ENCODE data around the gene EMX2. TPM values are rescaled to one million over a fixed set of nuclear protein-coding genes. Genes with fewer than 3 reads are reported as not detected.

The EMX2 gene
- total RNA-seq, 1 donor: not detected

DNA sequence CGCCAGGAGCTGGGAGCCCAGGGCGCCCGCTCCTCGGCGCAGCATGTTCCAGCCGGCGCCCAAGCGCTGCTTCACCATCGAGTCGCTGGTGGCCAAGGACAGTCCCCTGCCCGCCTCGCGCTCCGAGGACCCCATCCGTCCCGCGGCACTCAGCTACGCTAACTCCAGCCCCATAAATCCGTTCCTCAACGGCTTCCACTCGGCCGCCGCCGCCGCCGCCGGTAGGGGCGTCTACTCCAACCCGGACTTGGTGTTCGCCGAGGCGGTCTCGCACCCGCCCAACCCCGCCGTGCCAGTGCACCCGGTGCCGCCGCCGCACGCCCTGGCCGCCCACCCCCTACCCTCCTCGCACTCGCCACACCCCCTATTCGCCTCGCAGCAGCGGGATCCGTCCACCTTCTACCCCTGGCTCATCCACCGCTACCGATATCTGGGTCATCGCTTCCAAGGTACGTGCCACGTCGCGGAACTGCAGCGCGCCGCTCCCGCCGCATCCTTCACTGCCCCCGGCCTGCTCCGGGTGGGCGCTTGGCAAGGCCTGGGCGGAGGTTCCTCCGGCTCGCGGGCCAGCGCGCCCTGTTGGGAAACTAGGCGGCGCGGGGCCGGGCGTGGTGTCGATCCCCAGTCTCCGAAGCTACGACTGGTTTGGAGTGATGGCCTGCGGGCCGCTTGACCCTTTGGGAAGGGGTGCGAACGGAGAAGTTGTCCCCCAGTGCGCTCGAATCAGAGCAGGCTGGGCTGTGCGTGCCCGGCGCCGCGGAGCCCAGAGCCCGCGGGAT, 868 bp downstream of the EMX2 start:
- peak in 1 of 3 donors; percentile 61 for DNase-seq (ENCODE audit: low read depth in 2 of 3, low spot score in 2 of 3)

DNA sequence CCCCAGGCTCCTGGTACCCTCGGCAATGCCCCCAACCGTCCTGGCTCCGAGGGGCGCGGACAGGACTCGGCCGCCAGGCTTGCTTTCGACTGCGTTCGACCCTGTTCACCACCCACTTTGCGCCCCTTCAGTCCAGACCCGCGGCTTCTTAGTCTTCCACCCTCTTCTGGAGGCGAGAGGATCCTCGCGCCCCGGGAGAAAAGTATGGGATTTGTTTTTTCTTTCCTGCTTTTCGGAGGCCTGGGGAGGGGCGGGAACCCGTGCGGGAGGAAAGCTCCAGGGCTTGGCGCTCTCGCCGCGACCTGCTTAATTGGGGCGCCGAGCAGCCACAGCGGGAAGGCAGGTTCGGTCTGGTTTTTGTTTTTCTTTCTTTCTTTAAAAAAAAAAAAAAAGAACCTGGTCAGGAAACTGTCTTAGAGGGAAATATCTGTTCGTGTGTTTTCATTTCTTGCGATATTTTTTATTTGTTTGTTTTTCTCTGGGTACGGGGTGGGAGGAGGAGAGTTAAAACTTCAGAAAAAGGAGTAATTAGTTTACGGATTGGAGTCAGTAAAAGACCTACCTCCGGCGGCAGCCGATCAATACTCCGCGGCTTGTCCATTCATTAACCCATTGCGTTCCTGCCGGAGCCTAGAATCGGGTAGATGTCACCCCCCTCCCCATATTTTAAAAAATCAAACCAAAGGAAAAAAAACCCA, 1.6 kb downstream of the EMX2 start:
- DNase-seq (ENCODE audit: low read depth in 2 of 3, low spot score in 2 of 3): peak in 1 of 3 donors; percentile 23

DNA sequence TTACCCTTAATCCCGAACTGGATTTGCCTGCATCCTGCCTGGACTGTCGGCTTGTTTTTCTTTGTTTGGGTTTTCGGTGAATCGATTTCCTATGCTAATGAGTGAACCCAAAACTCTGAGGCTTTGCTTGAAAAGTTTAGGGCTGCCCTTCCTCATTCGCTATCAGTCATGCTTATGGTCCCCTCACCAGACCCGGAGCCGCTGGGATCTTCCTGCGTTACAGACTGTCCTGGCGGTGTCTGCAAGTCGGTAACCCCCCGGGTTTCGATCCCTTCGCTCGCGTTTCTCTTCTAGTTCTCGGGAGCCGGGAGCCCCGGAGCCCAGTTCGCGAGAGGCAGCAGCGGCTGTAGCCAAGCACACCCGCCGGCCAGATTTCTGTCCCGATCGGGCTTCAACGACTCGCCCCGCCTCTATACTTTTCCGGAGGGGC, 2.2 kb downstream of the EMX2 start:
- peak in 1 of 3 donors; percentile 34 for DNase-seq (ENCODE audit: low read depth in 2 of 3, low spot score in 2 of 3)

DNA sequence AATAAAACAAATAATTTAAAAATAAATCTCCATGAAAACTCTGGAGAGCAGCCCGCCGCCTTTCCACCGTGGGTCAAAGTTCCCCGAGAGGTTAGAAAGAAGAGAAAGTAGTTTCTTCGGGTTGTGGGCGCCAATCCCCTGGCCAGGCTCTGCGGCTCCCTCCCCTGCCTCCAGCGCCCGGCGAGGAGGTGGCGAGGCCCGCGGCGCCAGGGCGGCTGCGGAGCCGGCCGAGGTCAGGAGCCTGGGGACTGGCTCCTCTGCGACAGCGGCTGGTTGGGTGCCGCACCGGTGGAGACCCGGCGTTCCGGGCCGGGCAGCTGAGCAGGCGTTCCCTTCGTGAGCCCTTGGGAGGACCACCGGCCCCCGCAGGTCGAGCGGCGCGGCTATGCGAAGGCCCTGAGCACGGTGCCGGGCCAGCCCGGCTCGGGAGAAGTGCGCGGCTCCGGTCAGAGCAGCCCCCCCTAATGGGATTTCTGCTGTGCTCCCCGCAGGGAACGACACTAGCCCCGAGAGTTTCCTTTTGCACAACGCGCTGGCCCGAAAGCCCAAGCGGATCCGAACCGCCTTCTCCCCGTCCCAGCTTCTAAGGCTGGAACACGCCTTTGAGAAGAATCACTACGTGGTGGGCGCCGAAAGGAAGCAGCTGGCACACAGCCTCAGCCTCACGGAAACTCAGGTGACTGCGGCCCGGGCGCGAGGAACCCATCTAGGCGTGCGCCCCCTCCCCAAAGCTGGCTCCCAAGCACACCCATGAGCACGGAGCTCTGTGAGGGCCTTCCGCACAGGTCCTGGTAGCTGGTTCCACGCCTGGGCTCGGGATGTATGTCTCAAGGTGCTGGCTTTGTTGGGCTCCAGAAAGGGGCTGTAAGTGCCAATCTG, 2.8 kb downstream of the EMX2 start:
- DNase-seq (ENCODE audit: low read depth in 2 of 3, low spot score in 2 of 3): peak in 1 of 3 donors; percentile 24

DNA sequence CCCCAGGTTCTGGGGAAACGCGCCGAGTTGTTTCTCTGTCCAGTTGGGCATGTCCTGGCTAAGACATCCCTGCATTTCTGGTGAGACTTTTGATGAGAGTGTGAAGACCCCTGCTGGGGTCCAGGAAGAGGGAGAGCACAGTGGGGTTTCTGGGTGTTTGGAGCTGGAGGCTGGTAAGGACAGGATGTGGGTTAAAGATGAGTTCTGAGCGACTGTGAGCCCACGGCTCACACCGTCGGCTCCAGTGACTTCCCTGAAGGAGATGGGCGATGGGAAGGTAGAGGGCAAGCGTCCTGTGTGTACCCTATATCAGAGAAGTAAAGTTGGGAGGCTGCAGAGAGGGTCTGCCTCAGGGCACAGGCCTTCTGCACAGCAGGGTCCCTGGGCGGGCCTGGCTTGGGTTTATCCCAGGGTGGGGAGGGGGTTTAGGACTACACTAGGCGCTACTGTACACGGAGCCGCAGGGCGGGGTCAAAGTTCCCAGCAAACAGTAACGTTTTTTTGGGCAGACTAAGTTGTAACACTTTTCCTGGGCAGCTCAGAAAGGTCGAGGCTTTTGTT, 3.6 kb downstream of the EMX2 start:
- DNase-seq (ENCODE audit: low read depth in 2 of 3, low spot score in 2 of 3): no peak

DNA sequence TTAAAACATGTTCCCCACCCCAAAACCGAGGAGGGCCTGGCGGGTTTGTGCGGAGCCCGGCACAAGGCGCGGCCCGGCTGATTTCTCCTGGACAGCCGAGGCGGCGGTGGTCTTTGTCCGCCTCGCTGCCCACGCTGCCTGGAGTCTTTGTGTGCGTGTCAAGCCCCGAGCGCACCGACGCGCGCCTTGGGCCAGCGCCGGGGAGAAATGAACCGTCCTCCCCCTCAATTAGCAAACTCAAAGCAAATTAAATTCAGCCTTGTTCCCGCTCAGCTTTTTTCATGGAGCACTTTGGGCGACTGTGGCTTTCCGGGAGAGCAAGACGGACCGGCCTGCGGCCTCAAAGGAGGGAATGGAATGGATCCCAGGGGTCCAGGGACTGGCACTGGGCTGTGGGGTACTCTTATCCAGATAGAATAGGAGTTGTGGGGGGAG, 4.1 kb downstream of the EMX2 start:
- no peak for DNase-seq (ENCODE audit: low read depth in 2 of 3, low spot score in 2 of 3)

DNA sequence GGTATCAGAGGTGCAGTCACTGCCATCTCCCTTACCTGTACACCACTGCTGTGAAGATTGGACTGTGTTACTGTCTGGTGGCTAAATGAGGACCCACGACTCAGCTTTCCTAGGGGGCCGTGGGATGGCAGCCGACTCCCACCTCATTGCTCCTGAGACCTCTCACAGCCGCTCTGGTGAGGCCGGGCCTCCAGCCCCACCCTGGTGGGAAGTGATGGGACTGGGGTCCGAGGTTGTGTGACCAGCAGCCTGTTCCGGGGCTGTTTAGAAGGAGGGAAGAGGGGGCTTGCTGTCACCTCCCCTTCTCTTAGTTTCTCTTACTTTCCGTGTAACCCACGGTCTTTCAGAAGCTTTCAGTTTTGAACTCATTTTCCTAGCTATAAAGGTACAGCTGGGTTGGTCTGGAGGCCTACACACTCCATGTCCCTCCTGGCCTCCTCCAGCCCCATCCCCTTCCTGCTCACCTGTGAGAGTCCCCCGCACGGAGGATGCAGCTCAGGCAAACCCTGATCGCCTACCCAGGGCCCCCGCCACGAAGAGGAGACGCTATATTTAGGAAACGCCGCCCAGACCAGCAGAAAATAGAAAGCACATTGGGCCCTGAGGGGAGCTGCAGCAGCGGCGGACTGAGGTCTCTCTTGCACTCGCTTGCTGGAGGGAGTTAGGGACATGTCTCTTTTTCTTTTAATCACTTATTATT, 4.6 kb downstream of the EMX2 start:
- DNase-seq (ENCODE audit: low read depth in 2 of 3, low spot score in 2 of 3): peak in 1 of 3 donors; percentile 33

DNA sequence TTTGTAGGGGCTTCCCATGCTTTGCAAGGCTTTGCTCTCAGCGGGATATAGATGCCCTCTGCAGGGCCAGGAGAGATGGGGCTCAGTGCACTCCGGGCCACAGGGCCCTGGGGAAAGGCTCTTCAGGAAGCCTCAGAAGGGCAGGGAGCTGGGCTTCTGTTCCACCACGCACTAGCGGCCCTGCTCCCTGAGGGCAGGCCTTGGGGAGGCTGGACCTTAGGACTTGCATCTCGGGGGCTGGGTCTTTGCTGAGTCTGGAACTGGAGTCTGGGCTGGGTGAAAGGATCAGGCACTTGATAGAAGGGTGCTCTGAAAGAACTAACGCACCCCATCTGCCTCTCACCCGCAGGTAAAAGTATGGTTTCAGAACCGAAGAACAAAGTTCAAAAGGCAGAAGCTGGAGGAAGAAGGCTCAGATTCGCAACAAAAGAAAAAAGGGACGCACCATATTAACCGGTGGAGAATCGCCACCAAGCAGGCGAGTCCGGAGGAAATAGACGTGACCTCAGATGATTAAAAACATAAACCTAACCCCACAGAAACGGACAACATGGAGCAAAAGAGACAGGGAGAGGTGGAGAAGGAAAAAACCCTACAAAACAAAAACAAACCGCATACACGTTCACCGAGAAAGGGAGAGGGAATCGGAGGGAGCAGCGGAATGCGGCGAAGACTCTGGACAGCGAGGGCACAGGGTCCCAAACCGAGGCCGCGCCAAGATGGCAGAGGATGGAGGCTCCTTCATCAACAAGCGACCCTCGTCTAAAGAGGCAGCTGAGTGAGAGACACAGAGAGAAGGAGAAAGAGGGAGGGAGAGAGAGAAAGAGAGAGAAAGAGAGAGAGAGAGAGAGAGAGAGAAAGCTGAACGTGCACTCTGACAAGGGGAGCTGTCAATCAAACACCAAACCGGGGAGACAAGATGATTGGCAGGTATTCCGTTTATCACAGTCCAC, 5.4 kb downstream of the EMX2 start:
- peak in 1 of 3 donors; percentile 5 for DNase-seq (ENCODE audit: low read depth in 2 of 3, low spot score in 2 of 3)

DNA sequence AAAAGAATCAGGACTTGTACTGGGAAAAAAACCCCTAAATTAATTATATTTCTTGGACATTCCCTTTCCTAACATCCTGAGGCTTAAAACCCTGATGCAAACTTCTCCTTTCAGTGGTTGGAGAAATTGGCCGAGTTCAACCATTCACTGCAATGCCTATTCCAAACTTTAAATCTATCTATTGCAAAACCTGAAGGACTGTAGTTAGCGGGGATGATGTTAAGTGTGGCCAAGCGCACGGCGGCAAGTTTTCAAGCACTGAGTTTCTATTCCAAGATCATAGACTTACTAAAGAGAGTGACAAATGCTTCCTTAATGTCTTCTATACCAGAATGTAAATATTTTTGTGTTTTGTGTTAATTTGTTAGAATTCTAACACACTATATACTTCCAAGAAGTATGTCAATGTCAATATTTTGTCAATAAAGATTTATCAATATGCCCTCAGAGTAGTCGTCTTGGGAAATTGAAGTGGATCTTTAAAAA, 6.6 kb downstream of the EMX2 start:
- DNase-seq (ENCODE audit: low read depth in 2 of 3, low spot score in 2 of 3): no peak

DNA sequence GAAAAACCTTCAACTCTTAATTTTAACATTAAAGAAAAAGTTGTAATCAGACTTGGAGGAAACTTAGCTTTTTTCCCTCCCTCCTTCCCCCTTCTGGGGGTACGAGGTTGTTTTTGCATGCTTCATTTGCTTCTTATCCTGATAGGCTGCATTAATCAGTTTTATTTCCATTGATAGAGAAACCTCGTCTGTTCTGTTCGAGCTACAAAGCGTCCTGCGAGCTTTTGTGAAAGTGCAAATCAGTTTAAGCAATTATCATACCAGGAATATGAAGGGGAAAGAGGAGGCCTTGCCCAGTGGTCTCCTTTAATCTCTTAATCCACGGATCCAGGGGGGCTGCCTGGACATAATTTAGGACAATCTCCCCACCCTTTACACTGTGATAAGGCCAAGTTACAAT, 7.5 kb downstream of the EMX2 start:
- DNase-seq (ENCODE audit: low read depth in 2 of 3, low spot score in 2 of 3): no peak

DNA sequence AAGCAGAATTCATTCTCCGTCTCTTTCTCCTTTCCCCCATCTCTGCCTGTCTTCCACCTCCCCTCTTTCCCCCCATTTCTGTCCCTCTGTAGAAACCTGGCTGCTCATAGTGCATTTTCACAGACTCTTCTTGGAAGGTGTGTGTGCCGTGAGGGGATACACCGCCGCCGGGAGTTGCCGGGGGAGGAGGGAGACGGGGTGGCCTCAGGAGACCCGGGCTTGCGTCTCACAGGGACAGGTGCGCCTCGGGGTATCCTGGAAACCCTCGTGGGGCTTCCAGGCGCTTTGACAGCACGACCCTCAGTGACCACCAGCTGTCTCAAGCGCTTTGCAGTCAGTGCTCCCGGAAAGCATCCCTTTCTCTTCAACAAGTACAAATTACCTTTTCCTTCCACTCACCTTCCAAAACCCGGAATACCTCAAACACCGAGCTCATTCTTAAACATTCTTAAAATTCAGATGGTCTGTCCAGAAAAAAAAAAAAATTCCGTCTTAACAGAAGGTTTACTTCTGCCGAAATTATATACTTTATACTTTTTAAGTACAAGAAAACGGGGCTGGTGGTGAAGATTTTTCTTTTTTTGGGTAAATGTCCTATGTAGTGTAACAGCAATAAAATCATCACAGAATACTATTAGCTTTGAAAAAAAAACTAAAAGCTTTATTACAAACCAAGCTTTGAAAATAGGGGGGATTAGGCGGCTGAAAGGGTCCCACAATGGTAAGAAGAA, 8.2 kb downstream of the EMX2 start:
- DNase-seq (ENCODE audit: low read depth in 2 of 3, low spot score in 2 of 3): no peak

DNA sequence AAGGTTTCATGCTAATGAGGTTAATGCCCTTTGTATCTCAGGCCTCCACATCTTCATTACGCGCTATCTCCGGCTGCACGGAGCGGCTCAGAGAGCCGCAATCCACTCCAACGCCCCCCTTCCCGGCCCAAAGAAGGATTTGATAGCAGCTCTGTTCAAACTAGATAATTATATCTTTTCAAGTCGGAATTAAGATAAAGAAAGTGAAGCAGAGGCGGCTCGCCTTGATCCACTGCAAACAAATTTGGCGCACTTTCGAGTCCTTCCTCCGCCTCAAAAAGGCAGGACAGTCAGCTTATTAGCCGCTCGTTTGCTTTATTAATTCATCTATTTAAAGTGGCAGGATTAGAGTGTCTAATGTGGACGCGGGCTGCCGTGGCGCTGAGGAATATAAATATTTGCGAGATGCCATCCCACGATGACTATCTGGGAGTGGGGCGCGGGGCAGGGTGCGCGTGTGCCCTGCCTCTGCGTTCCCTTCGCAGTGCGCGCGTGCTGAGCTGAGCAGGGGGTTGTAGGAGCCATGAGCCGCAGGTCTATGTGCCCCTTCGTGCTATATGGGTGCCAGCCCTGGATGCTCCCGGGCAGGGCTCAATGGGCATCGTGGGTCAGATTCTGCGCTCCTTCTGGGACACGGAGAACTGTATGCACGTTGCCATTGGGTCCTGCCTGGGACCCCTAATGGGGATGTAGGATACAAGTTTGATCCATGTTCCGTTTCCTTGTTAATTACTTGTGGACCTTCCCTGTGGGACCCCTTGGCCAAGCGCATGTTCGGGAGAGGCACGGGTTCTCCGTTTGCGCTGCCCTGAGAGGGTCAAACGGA, 9.0 kb downstream of the EMX2 start:
- DNase-seq (ENCODE audit: low read depth in 2 of 3, low spot score in 2 of 3): no peak

DNA sequence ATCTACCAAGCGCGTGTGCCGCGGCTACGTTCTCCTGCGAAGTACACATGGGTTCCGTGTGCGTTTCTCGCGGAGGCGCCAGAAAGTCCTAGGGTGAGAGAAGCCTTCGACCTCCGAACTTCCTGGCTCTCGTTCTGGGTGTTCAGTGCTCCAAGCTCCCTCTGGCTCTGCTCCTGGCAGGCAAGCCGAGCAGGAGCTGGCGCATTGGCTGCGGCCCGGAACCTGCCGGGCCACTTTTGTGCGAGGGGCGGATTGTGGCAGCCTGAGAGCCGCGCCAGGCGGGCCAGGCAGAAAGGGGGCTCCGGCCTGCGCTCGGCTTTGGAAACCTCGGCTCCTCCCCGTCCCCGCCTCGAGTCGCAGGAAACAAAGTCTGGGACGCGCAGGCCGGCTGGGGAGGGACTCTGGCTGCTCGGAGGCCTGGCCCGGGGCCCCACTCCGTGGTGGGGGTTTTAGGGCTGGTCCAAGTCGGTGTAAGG, 9.6 kb downstream of the EMX2 start:
- DNase-seq (ENCODE audit: low read depth in 2 of 3, low spot score in 2 of 3): no peak

DNA sequence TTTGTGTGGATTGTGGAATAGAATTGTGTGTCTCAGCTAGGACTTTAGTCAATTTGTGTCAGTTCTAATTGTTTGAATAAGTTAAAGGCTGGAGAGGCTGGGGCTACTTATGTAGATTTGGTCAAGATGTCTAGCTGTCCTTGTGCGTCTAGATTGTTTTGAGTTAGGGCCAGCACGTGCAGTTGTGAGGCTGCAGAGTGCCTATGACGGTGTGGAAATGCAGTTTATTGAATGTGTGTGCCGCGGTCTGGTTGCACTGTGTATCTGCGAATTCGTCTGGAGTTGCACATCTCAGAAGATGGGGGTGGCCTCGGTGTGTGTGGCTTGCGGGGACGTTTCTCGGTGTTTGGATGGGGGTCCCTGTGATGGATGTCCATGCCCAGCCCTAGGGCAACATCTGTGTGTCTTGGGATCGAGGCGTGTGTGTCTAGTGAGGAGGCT, 10.2 kb downstream of the EMX2 start:
- no peak for DNase-seq (ENCODE audit: low read depth in 2 of 3, low spot score in 2 of 3)

DNA sequence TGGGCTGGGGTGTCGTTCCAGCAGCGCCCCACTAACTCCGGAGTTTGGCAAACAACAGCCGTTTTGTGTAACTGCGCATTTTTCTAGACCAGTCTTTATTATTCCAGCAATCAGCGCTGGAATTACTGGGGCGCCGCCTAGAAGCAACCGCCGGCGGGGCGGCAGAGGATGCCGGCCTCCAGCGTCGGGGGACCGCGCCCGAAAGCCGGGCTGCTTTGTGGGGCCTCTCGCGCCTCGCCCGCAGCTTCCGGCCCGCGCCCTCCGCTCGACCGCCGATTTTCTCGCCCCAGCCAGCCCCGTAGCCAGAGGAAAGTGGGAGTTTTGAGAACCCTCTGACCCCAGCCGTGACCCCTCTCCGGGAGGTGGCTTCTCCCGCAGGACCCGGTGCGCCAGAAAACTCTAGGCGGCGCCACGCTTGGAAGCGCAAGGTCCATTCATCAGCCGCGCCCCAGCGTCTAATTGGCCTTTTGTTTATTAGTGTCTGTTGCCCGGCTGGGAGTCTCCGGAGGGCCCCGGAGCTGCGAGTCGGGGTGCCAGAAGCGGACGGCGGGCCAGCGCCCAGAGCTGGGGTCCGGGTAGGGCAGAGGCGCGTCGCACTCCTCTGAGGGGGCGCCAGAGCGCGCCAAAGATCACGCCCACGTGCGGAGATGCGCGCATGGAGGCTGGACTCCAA, 10.7 kb downstream of the EMX2 start:
- no peak for DNase-seq (ENCODE audit: low read depth in 2 of 3, low spot score in 2 of 3)

DNA sequence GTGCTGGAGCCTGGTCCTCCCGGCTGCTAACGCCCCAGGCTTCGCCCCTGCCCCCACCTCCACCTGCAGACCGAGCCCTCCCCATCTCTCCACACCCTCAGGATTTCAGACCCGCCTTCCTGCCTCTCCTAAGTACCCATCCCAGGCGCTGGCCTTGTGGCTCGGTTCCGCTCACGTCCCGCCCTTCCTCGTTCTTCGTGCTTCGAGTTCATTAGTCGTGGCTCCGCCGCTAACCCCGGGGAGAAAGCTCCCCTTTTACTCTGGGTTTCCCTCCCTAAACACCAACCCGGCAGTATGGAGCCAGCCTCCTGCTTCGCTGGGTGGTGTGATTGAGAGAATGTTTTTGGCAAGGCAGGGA, 11.2 kb downstream of the EMX2 start:
- no peak for DNase-seq (ENCODE audit: low read depth in 2 of 3, low spot score in 2 of 3)
